ENCODE data around the gene PALMD. TPM values are rescaled to one million over a fixed set of nuclear protein-coding genes. Genes with fewer than 3 reads are reported as not detected.
A peak's percentile ranks its signal among the peaks of the same experiment; 100 is the strongest.

PALMD gene
- total RNA-seq, 1 donor, result 2.5 TPM

GRCh38 chr1:99673315-99673714 is 27.4 kb downstream of the PALMD start:
- no peaks in the 10 kb centered on the region for H3K36me3 ChIP-seq (ENCODE audit: insufficient read depth, low read length)
- DNase-seq (ENCODE audit: insufficient read length, low spot score, missing footprints), result no peak
- no peaks in the 10 kb centered on the region for H3K79me2 ChIP-seq (ENCODE audit: insufficient read depth, low read length)
- H3K9me3 ChIP-seq (ENCODE audit: low read depth, low read length), result no peaks in the 10 kb centered on the region
- H2AFZ ChIP-seq (ENCODE audit: low read length), result no peak overlapping the region
- no peak for TF ChIP-seq CTCF (IDR thresholded peaks at IDR 0.05; ENCODE audit: extremely low read depth, low read depth, low read length)
- peaks cover 14% of the 10 kb centered on the region for H3K4me1 ChIP-seq (ENCODE audit: insufficient read depth, low read length)
- no peaks in the 10 kb centered on the region for H4K20me1 ChIP-seq (ENCODE audit: insufficient read depth, low read length)
- H3K4me2 ChIP-seq (ENCODE audit: insufficient read depth, low read length), result no peak overlapping the region
- no peak overlapping the region for H3K27ac ChIP-seq (ENCODE audit: low read depth, low read length)
- no peaks in the 10 kb centered on the region for H3K27me3 ChIP-seq (ENCODE audit: insufficient read depth, low read length)
- H3K4me3 ChIP-seq (ENCODE audit: insufficient read depth, low read length), result no peak overlapping the region

- no peak overlapping the region for H3K4me2 ChIP-seq (ENCODE audit: insufficient read depth, low read length)
- H3K4me1 ChIP-seq (ENCODE audit: insufficient read depth, low read length), result peaks cover 14% of the 10 kb centered on the region
- H3K9me3 ChIP-seq (ENCODE audit: low read depth, low read length), result no peaks in the 10 kb centered on the region
- peak; percentile 17 for DNase-seq (ENCODE audit: insufficient read length, low spot score, missing footprints)
- H3K27me3 ChIP-seq (ENCODE audit: insufficient read depth, low read length), result no peaks in the 10 kb centered on the region
- no peak overlapping the region for H2AFZ ChIP-seq (ENCODE audit: low read length)
- no peaks in the 10 kb centered on the region for H3K36me3 ChIP-seq (ENCODE audit: insufficient read depth, low read length)
- H3K79me2 ChIP-seq (ENCODE audit: insufficient read depth, low read length), result no peaks in the 10 kb centered on the region
- H3K27ac ChIP-seq (ENCODE audit: low read depth, low read length), result no peak overlapping the region
- no peaks in the 10 kb centered on the region for H4K20me1 ChIP-seq (ENCODE audit: insufficient read depth, low read length)
- TF ChIP-seq CTCF (IDR thresholded peaks at IDR 0.05; ENCODE audit: extremely low read depth, low read depth, low read length), result no peak
- H3K4me3 ChIP-seq (ENCODE audit: insufficient read depth, low read length), result no peak overlapping the region
Observed at GRCh38 chr1:99674115-99675064, 28.5 kb downstream of the PALMD start.

- no peaks in the 10 kb centered on the region for H3K27me3 ChIP-seq (ENCODE audit: insufficient read depth, low read length)
- no peaks in the 10 kb centered on the region for H3K9me3 ChIP-seq (ENCODE audit: low read depth, low read length)
- H3K27ac ChIP-seq (ENCODE audit: low read depth, low read length), result no peak overlapping the region
- peaks cover 23% of the 10 kb centered on the region for H3K4me1 ChIP-seq (ENCODE audit: insufficient read depth, low read length)
- H4K20me1 ChIP-seq (ENCODE audit: insufficient read depth, low read length), result no peaks in the 10 kb centered on the region
- no peak overlapping the region for H3K4me2 ChIP-seq (ENCODE audit: insufficient read depth, low read length)
- H3K36me3 ChIP-seq (ENCODE audit: insufficient read depth, low read length), result no peaks in the 10 kb centered on the region
- H3K79me2 ChIP-seq (ENCODE audit: insufficient read depth, low read length), result no peaks in the 10 kb centered on the region
- H3K4me3 ChIP-seq (ENCODE audit: insufficient read depth, low read length), result no peak overlapping the region
- TF ChIP-seq CTCF (IDR thresholded peaks at IDR 0.05; ENCODE audit: extremely low read depth, low read depth, low read length), result no peak
- no peak overlapping the region for H2AFZ ChIP-seq (ENCODE audit: low read length)
- no peak for DNase-seq (ENCODE audit: insufficient read length, low spot score, missing footprints)
Observed at GRCh38 chr1:99675292-99675691, 29.4 kb downstream of the PALMD start.

GRCh38 chr1:99675994-99676393 is 30.1 kb downstream of the PALMD start:
- no peak for TF ChIP-seq CTCF (IDR thresholded peaks at IDR 0.05; ENCODE audit: extremely low read depth, low read depth, low read length)
- no peaks in the 10 kb centered on the region for H3K27me3 ChIP-seq (ENCODE audit: insufficient read depth, low read length)
- DNase-seq (ENCODE audit: insufficient read length, low spot score, missing footprints), result no peak
- H2AFZ ChIP-seq (ENCODE audit: low read length), result no peak overlapping the region
- H3K79me2 ChIP-seq (ENCODE audit: insufficient read depth, low read length), result no peaks in the 10 kb centered on the region
- H4K20me1 ChIP-seq (ENCODE audit: insufficient read depth, low read length), result no peaks in the 10 kb centered on the region
- no peak overlapping the region for H3K4me2 ChIP-seq (ENCODE audit: insufficient read depth, low read length)
- no peak overlapping the region for H3K27ac ChIP-seq (ENCODE audit: low read depth, low read length)
- H3K36me3 ChIP-seq (ENCODE audit: insufficient read depth, low read length), result no peaks in the 10 kb centered on the region
- peaks cover 30% of the 10 kb centered on the region for H3K4me1 ChIP-seq (ENCODE audit: insufficient read depth, low read length)
- H3K9me3 ChIP-seq (ENCODE audit: low read depth, low read length), result no peaks in the 10 kb centered on the region
- H3K4me3 ChIP-seq (ENCODE audit: insufficient read depth, low read length), result no peak overlapping the region

Data from osteoblast (primary cell).